ENCODE measurements around the gene ADAMTS10.
A peak's percentile ranks its signal among the peaks of the same experiment; 100 is the strongest.
"Not testable (repeated sequence)": the region's sequence is repeated elsewhere in the genome, so short reads cannot be mapped to it uniquely, and the experiment has no call there.

Gene ADAMTS10

DNA sequence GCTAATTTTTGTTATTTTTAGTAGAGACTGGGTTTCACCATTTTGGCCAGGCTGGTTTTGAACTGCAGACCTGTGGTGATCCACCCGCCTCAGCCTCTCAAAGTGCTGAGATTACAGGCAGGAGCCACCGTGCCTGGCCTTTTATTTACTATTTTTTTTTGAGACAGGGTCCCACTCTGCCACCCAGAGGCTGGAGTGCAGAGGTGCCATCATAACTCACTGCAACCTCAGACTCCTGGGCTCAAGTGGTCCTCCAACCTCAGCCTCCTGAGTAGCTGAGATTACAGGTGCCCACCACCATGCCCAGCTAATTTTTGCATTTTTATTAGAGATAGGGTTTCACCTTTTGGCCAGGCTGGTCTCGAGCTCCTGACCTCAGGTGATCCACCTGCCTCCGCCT is 12.4 kb upstream of the ADAMTS10 start:
- DNase-seq, result not testable (repeated sequence)

DNA sequence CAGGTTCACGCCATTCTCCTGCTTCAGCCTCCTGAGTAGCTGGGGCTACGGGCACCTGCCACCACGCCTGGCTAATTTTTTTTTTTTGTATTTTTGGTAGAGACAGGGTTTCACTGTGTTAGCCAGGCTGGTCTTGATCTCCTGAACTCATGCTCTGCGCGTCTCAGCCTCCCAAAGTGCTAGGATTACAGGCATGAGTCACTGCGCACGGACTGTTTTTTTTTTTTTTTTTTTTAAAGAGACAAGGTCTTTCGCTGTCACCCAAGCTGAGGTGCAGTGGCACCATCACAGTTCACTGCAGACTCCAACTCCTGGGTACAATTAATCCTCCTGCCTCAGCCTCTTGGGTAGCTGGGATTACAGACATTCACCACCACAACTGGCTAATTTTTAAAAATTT is 8.2 kb upstream of the ADAMTS10 start:
- no peak for DNase-seq

DNA sequence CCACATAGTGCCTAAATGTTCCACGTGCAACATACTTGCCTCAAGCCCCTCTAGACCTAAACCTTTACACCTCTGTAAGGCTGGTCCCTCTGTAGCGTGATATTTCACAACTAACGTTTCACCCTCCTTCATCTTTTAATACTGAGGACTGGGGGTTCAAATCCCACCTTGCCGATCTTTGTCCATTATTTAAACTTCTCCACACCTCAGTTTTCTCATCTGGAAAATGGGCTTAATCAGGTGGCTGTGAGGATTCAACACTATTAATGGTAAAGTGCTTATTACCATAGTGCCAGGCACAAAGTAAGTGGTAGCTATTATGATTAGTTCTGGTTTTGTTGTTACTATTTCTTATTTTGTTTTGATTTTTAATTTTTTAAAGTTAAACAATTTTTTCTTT is 7.5 kb upstream of the ADAMTS10 start:
- no peak for DNase-seq

DNA sequence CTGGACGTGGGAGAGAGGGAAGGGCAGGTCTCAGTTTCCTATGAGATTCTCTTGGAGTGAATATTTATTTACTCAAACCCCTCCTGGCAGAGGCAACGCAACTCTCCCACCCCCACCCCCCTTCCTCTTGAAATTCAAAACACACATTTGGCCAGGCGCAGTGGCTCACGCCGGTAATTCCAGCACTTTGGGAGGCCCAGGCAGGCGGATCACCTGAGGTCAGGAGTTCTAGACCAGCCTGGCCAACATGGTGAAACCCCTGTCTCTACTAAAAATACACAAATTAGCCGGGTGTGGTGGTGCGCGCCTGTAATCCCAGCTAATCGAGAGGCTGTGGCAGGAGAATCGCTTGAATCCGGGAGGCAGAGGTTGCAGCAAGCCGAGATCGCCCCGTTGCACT is 6.8 kb upstream of the ADAMTS10 start:
- not testable (repeated sequence) for DNase-seq

DNA sequence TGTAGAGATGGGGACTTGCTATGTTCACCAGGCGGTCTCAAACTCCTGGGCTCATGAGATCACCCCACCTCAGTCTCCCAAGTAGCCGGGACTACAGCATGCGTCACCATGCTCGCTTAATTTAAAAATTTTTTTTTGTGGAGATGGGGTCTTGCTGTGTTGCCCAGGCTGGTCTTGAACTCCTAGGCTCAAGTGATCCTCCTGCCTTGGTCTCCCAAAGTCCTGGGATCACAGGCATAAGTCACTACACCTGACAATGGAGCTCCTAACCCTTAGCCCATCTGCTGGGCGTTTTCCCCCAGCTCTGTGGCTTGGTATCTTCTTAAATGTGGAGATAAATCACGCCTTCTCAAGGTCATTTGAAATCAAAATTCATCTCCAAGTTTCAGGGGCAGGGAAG is 6.3 kb upstream of the ADAMTS10 start:
- no peak for DNase-seq

DNA sequence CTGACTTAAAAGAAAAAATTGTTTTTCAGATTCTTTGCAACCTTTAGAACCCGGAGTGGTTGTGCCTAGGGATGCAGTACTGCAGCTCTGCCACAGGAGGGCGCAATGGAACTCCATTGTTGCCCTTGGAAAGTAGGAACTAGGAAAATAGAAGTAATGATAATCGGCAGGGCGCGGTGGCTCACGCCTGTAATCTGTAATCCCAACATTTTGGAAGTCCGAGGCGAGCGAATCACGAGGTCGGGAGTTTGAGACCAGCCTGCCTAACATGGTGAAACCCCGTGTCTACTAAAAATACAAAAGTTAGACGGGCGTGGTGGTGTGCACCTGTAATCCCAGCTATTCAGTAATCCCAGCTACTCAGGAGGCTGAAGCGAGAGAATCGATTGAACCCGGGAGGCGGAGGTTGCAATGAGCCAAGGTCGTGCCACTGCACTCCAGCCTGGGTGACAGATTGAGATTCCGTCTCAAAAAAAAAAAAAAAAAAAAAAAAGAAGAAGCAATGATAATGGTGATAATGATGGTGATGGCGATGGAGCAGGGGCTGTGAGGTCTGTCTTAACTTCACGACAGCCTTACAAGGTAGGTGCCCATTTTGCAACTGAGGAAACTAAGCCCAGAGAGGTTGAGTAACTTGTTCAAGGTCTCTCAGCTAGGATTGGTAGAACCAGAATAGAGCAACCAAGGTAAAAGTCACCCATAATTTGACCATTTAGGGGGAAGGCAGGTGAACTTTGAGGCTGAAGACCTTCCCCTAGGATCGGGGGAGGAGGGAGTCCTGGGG is 5.5 kb upstream of the ADAMTS10 start:
- DNase-seq, result peak; percentile 73

DNA sequence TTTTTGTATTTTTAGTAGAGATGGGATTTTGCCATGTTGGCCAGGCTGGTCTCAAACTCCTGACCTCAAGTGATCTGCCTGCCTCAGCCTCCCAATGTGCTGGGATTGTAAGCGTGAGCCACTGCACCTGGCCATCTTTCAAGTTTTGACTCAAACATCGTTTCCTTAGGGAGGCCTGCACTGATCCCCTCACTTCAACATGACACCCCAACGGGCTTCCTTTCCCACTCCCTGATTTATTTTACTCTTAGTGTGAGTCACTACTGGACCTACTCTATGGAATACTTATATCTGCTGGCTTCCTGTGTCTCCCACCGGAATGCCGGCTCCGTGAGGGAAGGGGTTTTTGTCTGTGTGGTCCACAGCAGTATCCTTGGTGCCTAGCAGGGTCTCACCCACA is 4.5 kb upstream of the ADAMTS10 start:
- DNase-seq, result no peak

DNA sequence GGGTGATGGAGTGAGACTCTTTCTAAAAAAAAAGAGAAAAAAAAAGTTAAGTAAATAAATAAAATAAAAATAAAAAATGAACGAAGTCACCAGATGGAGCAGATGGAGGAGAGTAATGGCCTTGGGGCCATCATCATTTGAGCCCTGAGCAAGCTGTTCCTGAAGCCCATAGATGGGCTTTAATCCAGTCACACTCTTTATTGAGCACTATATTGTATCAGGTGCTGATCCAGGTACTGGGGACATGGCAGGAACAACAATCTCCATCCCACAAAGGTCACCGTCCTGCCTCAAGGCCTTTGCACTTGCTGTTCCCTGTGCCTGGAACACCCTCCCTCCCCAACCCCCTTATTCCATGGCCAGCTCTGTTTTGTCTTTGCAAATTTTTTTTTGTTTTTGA is 3.9 kb upstream of the ADAMTS10 start:
- no peak for DNase-seq

DNA sequence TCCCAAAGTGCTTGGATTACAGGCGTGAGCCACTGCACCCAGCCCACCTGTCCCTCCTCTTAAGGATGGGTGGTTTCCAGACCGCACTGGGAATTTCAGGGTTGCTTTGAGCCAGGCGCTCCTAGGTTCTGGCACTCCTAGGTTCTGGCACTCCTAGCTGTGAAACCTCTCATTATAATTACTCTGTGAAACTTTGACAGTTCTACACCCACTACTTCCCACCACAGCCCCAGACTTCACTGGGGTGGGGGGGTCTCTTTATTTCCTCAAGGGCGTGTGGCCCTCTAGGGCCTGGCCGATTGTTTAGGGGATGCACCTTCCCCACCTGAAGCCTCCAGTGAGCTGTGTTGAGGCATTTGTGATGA is 2.3 kb upstream of the ADAMTS10 start:
- DNase-seq, result no peak

DNA sequence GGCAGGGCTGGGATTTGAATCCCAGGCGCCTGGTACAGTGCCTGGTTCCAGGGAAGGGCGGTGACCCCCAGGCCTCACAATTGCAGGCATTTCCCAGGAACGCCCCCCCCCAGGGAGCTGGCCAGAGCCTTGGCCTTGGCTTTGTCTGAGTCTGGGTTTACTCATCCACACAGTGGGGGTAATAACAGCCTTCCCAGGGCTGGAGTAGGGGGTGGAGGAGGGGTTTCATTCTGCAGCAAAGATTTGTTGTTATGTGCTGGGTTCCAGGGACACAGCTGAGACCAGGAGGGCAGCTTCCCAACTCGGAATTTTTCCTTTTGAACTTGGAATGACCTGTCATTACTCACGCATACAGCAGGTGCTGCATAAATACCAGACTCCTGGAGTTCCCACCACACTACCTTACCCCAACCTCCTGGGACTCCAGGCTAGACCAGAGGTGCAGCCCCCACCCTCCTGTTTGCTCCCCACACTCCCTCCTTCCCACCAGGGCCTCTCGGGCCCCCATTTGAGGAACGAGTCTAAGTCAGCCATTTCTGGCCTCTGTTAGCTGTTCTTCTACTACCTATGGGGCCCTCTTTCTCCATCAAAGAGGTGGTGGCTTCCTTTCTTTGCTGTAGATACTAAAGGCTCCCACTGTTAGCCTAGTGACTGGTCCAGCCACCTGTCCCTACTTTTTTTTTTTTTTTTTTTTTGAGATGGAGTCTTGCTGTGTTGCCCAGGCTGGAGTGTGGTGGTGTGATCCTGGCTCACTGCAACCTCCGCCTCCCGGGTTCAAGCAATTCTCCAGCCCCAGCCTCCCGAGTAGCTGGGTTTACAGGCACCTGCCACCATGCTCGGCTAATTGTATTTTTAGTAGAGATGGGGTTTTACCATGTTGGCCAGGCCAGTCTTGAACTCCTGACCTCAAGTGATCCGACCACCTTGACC is 1.6 kb upstream of the ADAMTS10 start:
- peak; percentile 72 for DNase-seq

DNA sequence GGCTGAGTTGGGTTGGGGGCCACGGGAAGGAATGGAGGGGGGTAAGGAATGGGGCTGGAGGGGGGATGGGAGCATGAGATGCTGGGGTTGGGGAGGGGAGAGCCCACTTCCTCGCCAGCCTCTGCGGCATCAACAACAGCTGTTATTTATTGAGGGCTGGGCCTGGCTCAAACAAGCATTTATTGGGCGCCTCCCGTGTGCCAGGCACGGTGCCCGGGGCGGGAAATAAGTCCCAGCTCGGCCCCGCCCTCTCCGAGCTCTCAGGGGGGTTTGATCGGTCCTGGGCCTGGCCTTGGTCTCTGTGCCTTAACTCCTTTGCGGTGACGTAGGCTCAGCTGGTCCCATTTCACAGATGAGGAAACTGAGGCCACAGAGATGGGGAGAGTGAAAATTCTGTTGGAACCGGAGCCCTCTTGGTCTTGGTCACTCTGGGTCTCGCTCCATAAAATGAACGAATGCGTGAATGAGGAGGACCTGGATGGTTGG is 919 bp upstream of the ADAMTS10 start:
- no peak for DNase-seq

DNA sequence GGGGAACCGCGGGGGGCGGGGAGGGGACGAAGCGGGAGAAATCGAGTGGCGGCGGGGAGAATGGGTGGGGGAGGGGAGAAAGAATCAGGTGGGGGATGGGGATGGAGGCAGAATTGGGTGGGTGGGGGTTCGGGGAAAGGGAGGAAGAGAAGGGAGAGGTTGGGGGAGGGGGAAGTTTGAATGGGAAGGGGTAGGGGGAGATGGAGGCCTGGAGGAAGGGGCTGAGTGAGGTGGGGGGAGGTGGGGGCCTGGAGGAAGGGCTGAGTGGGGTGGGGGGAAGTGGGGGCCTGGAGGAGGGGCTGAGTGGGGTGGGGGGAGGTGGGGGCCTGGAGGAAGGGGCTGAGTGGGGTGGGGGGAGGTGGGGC is 403 bp upstream of the ADAMTS10 start:
- no peak for DNase-seq

DNA sequence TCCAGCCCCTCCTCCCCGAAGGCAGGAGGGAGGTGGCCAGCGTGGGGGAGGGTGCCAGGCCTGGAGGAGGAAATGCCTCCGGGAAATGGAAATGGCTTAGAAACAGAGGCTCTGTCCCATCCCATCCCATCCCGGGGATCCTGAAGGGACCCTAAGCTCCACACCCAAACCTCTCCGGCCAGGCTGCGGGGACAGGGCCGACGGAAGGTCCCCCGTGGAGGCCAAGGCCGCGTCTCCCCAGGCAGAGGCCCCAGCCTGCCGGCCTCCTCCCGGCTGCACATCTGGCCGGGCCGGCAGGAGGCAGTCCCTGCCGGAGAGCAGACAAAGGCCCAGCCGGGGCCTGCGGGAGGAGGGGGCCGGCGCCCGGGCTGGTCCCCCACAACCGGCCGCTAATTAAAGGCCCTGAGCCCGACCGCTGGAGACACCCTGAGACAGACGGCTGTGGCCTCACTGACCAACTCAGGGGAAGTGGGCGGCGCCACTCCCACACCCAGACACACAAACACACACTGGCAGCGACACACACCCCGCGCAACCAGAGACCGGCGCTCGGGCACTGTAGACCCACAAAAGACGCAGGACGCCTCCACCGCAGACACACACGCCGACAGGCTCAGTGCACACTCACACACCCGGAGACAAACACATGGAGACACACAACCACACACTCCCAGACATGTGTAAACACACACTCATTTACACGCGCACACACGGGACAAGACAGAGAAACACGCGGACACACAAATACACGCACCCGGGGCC is 1.1 kb downstream of the ADAMTS10 start:
- DNase-seq, result peak; percentile 90

DNA sequence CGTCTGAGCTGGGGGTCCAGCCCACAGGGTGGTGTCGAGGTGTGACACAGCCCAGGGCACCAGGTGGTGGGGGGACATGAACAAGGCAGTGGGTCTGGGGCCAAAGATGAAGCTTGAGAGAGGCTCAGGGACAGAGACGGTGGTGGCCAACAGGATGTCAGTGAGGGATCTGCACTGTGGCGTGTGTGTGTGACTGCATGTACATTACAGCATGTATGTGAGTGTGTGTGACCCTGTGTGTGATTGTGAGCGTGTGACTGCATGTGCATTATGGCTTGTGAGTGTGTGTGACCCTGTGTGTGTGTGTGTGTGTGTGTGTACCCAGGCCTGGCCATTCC is 1.6 kb downstream of the ADAMTS10 start:
- no peak for DNase-seq

DNA sequence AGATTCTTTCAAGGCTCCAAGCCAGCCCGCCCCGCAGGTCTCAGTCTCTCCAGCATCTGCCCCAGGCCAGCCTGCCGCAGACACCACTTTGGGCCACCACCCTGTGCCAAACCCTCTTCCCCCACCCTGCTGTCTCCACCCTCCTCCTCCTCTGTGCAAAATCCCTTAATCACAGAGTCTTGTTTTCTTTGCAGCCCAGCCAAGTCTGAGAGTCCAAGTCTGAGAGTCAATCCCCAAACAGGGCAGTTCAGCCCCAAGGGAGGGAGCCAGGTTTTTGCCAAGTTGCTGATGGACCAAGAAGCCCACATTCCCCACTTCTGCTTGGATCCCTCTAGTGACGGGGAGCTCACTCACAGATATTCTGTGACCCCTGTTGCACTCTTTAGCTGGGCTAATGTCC is 3.1 kb downstream of the ADAMTS10 start:
- no peak for DNase-seq

DNA sequence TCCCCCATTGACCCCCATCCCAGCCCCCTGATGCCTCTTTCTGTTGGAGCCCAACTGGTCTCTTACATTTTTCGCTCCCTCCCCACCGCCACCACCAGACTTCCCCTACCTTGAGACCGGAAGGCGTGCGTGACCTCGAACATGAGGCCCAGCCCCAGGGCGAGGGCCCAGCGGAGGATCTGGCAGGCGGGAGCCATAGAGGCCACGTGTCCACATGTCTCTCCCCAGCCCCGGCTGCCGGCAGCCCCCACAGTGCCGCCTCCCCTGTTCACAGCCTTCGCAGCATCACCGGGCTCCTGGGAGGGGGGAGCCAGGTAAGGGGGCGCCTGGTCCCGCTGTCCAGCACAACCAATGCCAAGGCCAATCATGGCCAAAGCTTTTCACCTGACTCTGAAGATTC is 5.0 kb downstream of the ADAMTS10 start:
- DNase-seq, result no peak

DNA sequence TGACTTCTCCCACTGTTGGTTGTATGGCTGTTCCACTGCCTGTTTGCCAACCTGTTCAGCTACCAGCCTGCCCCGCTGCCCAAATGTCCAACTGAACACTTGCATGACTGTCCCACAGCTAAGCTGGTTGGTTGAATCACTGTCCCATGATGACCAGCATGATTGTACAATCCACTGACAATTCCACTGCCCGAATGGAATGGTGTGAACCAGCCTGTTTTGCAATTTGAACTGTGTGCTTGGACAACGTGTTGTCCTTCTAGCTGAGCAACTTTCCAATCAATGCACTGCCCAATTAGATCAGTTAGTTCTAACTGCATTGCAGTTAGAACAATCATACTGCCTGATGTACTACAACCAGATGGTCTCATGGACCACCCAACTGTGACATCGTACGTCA is 8.7 kb downstream of the ADAMTS10 start:
- DNase-seq, result no peak

DNA sequence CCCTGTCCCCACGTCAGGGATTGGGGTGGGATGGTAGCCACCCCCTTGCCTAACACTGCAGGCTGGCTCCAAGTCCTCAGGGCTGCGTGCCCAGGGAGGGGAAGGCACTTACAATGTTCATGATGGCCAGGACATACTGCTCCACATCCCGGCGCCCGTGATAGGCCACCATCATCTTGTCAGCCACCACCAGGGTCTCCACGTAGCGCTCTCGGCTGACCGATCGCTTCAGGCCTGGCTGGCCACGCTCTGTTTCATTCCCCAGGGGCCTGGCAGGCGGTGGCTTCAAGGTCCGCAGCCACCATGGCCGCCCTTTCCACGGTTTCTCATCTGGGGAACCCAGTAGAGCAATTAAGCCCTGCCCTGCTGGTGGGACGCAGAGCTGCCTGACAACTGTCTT is 9.7 kb downstream of the ADAMTS10 start:
- DNase-seq, result no peak

DNA sequence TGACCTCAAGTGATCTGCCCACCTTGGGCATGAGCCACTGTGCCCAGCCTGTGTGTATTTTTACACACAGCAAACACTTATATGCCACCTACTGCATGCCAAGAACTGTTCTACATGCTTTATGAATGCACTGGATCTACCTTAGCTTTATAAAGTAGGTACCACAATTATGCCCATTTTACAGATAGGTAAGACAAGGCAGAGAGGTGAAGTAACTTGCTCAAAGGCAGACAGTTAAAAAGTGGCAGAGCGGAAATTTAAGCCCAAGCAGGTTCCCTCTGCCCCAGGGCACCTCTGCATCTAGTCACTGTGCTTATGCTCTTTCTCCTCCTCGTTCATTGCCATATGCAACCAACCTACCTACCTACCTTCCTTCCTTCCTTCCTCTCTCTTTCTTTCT is 10.5 kb downstream of the ADAMTS10 start:
- DNase-seq, result no peak

DNA sequence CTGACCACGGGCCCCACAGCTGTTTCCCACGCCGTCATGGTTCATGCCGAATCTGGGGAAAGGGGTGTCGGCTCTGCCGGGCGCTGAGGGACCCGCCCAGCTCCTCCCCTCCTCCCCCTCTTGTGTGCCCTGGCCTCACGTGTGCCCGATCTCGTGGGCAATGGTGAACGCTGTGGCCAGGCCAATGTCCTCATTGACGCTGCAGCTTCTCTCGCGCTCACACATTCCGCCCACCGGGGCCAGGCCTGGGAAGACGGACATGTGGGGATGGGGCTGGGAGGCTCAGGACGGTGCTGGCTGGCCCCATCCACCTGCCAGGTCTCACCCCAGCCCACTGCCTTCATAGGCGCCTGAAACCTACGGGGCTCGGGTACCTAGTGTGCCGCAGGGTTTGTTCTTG is 14.3 kb downstream of the ADAMTS10 start:
- DNase-seq, result no peak

DNA sequence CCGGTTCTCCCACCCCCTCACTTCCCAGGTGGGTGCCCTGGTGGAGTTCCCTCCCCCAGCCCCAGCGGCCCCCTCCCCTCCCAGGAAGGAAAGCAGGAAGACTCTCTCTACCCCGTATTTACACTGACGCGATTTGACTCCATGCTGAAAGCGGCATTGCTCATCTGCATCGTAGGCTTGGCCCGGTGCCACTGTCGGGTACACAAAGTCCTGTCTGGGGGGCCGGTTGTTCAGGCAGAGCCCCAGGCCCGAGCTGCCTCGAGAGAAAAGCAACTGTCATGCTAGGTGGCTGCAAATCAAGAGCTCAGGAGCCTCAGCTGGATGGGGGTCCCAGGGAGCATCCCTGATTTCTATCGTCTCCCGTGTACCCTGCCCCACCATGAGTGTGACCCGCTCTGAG is 14.9 kb downstream of the ADAMTS10 start:
- no peak for DNase-seq

DNA sequence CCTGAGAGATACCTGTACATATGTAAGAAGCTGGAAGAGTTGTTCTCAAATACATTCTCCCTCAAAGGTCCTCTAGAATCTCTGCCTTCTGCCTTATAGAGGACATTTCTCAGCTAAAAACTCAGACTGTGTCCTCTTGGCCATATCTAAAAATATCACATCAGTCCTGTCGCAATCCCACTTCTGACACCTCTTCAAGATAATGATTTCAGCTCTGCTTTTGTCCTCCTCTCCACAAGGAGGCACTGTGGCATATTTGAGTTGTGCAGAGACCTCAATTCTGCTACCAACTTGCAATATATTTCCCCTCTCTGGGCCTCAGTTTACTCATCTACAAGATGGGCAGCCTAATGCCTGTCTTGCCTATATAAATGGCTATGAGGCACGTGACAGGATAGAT is 16.6 kb downstream of the ADAMTS10 start:
- DNase-seq, result no peak

DNA sequence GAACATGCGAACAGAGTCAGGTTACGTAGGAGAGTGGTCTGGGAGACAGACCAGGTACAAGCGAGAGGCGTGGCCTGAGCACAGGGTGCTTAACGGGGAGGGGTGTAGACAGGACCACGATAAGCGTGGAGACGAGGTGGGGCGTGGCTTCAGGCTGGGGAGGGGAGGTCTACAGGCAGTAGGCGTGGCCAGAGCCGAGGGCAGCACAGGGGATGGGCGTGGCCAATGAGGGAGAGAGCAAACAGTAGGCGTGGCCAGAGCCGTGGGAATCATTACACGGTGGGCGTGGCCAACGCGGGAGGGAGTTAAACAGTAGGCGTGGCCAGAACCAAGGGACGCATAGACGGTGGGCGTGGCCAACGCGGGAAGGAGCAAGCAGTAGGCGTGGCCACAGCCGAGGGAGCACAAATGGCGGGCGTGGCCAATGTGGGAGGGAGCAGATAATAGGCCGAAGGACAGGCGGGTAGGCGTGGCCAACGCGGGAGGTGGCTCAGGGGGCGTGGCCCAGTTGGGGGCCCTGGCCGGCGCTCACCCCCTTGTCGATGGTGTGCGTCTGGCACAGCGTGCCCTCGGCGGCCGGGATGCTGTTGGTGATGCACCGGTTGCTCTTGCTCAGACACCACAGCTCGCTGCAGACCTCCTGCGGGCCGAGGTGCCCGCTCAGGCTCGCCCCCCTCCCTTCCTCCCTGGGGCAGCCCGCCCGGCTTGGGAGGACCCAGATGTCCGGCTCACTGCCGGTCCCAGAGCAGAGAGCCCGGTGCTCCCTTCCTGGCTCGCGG is 18.1 kb downstream of the ADAMTS10 start:
- peak; percentile 99 for DNase-seq

Data from islet precursor cell (in vitro differentiated cells).